K562 (cell line): ENCODE results near the gene TMIGD3.

Source experiments
- BHLHE40 ChIP-seq: IDR thresholded peaks from 2 replicates; pipeline ENCODE4 v1.6.1; 2011; ENCODE audit warnings: low read length, improper control_type of control experiment
- EP300 ChIP-seq: IDR thresholded peaks from 2 replicates; pipeline ENCODE4 v1.6.1; 2012; ENCODE audit warnings: low read length, improper control_type of control experiment
- NR4A1 ChIP-seq, 2 experiments: fragments of 250-450 bp in 1 of 2; fragments of 450-650 bp in 1 of 2; sonication (Bioruptor Pico) in 1 of 2; IDR thresholded peaks; 2 replicates each; pipeline versions ENCODE4 v1.4.0 to v1.6.1; 2016 to 2020; ENCODE audit warnings: mild to moderate bottlenecking in 2 of 2, missing compliant biosample characterization in 1 of 2, missing genetic modification characterization in 1 of 2, moderate library complexity in 1 of 2
- PHF8 ChIP-seq: fragments of 200-600 bp; sonication (generic); IDR thresholded peaks from 2 replicates; pipeline ENCODE4 v1.6.1; 2012; ENCODE audit warnings: mixed run types, mild to moderate bottlenecking, inconsistent platforms, low read length, moderate library complexity, borderline replicate concordance
- POLR2A ChIP-seq: fragments of 450-650 bp; conservative IDR thresholded peaks from 2 replicates; pipeline ENCODE4 v1.6.1; 2016
- ZNF354B ChIP-seq: fragments of 250-450 bp; sonication (Bioruptor Pico); IDR thresholded peaks from 2 replicates; pipeline ENCODE4 v1.4.0; 2020
- ZSCAN29 ChIP-seq: fragments of 450-650 bp; IDR thresholded peaks from 2 replicates; pipeline ENCODE4 v1.6.1; 2017
- TF ChIP-seq, protein P1 (sequence below): fragments of 250-450 bp; sonication (Bioruptor Pico); IDR thresholded peaks from 2 replicates; pipeline ENCODE4 v1.5.0; 2021; ENCODE audit warnings: mild to moderate bottlenecking, borderline replicate concordance
- TF ChIP-seq, protein P2 (sequence below): fragments of 450-650 bp; IDR thresholded peaks from 2 replicates; pipeline ENCODE4 v1.6.1; 2016
- TF ChIP-seq, protein P3 (sequence below): sonication (generic); formaldehyde crosslinking; IDR thresholded peaks from 2 replicates; pipeline ENCODE4 v1.8.0; 2022; ENCODE audit warnings: mild to moderate bottlenecking, low read depth, missing genetic modification reagents

DNA sequence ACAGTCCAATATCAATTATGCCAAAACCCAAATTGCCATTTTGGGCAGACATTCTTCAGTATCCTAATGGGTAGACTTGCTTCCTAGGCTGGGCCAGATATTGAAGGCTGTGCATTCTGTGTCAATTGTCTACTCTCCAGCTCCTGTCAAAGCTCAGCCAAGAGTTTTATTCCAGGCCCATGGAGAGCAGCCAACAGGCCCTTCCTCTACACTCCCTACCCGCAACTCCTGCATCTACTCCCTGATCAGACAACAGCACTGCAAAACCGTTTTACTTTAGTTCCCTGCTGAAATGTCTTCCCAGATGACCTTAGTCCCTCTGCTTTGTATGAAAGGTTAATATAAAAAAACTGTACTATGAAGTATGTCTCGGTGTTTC is 6.6 kb upstream of the TMIGD3 start:
- TF ChIP-seq, protein P1, sequence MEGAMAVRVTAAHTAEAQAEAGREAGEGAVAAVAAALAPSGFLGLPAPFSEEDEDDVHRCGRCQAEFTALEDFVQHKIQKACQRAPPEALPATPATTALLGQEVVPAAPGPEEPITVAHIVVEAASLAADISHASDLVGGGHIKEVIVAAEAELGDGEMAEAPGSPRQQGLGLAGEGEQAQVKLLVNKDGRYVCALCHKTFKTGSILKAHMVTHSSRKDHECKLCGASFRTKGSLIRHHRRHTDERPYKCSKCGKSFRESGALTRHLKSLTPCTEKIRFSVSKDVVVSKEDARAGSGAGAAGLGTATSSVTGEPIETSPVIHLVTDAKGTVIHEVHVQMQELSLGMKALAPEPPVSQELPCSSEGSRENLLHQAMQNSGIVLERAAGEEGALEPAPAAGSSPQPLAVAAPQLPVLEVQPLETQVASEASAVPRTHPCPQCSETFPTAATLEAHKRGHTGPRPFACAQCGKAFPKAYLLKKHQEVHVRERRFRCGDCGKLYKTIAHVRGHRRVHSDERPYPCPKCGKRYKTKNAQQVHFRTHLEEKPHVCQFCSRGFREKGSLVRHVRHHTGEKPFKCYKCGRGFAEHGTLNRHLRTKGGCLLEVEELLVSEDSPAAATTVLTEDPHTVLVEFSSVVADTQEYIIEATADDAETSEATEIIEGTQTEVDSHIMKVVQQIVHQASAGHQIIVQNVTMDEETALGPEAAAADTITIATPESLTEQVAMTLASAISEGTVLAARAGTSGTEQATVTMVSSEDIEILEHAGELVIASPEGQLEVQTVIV (CRISPR knock-in tag) = no peak
- TF ChIP-seq, protein P2, sequence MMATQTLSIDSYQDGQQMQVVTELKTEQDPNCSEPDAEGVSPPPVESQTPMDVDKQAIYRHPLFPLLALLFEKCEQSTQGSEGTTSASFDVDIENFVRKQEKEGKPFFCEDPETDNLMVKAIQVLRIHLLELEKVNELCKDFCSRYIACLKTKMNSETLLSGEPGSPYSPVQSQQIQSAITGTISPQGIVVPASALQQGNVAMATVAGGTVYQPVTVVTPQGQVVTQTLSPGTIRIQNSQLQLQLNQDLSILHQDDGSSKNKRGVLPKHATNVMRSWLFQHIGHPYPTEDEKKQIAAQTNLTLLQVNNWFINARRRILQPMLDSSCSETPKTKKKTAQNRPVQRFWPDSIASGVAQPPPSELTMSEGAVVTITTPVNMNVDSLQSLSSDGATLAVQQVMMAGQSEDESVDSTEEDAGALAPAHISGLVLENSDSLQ = no peak
- TF ChIP-seq BHLHE40 (no peak), ZSCAN29 (no peak), EP300 (no peak), ZNF354B (CRISPR knock-in tag) (no peak), POLR2A (no peak), PHF8 (no peak), NR4A1 (CRISPR knock-in tag; IDR thresholded peaks at IDR 0.05) (no peak), NR4A1 (tag; IDR thresholded peaks at IDR 0.05) (no peak)
- TF ChIP-seq, protein P3, sequence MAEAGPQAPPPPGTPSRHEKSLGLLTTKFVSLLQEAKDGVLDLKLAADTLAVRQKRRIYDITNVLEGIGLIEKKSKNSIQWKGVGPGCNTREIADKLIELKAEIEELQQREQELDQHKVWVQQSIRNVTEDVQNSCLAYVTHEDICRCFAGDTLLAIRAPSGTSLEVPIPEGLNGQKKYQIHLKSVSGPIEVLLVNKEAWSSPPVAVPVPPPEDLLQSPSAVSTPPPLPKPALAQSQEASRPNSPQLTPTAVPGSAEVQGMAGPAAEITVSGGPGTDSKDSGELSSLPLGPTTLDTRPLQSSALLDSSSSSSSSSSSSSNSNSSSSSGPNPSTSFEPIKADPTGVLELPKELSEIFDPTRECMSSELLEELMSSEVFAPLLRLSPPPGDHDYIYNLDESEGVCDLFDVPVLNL = no peak
